DMS114 treated with DMSO at 0.1 percent for 48 hours (cell line): ENCODE results near the gene XAF1.
"Not testable (repeated sequence)": the region's sequence is repeated elsewhere in the genome, so short reads cannot be mapped to it uniquely, and the experiment has no call there.

ENCODE experiments used
- DNase-seq: peaks from one replicate; lab custom pipeline; 2025; ENCODE audit not compliant: unreplicated experiment; lab: John Stamatoyannopoulos, UW

The XAF1 gene

DNA sequence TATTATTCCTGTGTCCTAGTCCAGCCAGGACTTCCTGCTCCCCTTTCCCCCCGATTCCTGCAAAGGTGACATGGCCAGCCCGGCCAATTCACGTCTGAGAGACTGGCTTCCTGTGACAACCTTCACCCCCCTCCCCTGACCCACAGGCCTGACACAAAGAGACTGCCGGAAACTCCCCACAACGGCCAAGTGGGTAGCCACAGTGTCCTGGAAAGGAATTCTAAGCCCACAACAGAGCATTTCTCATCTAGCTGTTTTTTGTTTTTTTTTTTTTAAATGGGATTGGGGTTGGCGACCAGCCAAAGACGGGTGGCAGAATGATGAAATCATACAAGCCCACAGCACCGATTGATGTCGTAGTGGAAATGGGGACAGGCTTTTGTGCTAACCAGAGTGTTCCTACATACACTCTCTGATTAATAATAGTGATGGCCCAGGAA is 2.8 kb upstream of the XAF1 start:
- no peak for DNase-seq

DNA sequence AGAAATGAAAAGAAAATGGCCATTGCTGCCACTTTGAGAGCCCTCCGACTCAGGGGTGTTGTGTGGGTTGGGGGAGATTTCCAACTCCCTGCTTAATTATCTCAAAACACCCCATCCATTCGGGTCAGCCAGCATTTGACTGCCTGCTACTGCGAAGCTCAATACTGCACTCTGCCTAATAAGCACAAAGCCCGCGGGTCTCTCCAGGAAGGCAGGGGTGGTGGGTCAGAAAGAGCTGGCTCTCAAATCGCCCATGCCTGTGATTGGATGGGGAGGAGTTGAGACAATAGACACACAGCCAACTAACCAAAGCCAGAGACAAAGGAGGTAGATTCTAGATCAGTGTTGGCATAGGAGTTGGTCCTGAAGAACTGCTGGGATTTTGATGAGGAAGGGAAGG is 2.3 kb upstream of the XAF1 start:
- no peak for DNase-seq

DNA sequence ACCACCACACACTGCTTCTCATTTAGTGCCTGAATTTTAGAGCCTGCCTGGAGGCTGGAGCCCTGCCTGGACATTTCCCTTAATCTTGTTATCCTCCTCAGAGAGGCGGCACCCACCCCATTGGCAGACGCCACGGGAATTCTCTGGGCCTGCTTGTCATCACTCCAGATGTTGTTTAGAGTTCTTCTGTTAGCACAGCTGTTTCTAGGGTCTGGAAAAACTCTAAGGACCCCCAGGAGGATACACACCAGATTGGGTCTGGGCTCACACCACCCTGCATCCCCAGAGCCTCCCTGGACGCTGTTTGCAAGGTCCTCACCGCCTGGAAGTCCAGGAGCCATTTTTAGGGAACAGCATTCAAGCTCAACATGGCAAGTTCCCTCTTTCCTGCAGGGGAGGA is 565 bp upstream of the XAF1 start:
- DNase-seq = no peak

DNA sequence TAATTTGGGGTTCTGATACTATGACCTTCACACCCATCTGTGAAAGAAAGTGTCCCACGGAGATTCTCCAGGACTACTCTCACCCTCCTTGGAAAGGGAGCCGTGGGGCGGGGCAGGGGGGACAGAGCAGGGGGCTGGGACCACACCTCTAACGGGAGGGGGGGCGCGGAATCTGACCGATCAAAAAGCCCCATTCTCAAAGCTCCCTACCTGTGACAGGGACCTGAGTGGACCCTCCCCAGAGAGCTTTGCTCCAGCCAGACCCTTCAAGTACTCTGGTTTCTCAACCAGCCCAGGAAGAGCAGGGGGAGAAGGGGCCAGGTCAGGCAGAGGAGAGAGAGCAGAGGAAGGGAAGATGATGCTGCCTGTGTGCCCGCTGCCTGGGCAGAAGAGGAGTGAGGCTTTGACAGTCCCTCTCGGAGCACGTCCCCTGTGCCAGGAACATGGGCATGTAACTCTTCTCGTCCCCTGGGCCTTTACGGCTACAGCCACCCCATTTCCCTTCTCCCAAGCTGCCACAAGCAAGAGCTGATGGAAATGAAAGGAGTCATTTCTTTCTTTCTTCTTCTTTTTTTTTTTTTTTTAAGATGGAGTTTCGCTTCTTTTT is 682 bp downstream of the XAF1 start:
- DNase-seq = no peak

DNA sequence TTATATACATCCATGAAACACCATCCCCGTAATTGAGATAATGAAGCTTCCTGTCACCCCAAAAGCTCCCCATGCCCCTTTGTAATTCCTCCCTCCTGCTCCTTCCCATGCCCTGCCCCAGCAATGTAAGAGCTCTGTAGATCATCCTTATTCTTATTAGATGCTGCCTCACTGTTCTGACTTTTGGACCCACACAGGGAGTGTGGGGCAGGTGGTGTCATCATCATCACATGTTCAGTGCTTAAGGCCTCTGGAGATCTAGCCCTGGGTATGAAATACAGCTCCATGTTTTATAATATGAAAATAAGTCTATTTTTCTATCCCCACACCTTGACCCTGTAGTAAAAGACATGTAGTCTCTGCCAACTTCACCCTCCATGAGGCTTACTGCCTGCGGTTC is 1.9 kb downstream of the XAF1 start:
- DNase-seq = no peak

DNA sequence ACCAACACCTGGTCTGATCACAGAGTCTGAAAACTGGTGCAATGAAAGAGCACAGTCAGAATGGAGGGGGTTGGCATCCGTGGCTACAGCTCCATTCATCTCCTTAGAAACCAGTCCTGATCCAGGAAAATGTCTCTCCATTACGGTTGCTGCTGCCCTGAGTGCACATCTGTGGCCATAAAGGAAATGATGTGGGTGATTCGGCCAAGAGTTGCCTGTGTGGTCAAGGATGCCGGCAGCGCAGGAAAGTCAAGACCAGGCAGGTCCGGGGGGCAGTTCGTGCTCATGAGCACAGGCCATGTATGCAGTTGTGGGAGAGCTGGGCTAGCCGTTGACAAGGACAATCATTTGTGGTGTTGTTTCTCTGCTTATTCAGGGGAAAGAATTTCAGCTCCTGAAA is 5.9 kb downstream of the XAF1 start:
- no peak for DNase-seq

DNA sequence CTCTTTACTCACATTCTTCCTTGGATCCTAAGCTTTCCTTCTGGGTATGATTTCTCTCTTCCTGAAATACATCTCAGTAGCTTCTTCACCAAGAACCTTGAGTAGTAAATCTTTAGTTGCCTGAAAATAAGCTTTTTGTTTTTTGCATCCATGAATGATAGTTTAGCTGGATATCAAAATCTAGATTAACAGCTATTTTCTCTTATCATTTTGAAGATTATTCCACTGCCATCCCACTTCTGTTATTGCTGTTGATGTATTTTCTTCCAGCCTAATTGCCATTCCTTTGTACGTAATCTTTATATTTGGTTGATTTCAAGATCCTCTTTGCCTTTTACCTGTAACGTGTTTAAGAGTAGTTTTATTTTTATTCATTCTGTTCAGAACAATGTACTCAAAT is 12.6 kb downstream of the XAF1 start:
- no peak for DNase-seq

DNA sequence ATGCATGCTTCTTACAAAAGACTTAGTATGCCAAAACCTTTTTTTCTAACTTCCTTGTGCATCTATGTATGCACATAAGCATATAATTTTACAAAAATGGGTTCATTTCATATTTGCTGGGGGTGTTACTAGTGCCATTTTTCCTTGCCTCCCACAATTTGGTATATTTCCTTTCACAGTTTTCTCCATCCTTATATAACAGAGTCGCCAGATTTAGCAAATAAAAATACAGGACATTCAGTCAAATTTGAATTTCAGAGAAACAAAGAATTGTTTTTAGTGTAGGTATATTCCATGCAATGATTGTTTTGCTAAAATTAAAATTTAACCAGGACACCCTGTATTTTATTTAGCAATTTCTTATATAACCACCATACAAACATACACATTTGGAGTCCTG is 16.2 kb downstream of the XAF1 start:
- no peak for DNase-seq

DNA sequence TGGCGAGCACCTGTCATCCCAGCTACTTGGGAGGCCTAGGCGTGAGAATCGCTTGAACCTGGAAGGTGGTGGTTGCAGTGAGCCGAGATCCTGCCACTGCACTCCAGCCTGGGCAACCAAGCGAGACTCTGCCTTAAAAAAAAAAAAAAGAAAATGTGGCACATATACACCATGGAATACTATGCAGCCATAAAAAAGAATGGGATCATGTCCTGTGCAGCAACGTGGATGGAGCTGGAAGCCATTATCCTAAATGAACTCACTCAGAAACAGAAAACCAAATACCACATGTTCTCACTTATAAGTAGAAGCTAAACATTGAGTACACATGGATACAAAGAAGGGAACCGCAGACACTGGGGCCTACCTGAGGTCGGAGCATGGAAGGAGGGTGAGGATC is 19.1 kb downstream of the XAF1 start:
- not testable (repeated sequence) for DNase-seq

DNA sequence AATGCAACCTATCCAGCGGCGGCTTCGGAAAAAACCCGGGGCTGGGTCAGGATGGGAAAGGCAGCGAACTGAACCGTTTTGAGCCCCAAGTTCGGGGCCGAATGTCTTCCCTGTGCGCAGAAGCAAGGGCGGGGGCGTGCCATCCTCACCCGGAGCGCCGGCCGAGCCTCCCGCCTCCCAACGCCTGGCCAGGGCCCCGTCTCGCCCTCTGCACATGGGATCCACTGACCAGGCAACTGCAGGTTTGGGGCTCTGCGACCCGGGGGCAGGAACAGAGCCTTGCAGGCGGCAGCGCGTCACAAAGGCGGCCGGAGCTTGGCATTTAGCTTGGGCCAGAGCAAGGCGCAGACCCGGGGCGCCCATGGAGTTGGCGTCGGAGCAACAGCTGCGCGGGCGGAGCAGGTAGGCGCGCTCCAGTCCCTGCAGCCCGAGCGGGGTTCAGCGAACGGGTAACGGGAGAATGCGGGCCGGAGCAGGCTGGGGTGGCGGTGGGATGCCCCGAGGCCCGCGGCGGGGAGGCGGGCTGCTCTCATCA is 20.1 kb downstream of the XAF1 start, which contains the start of gene FBXO39:
FBXO39 (plus strand) TSS at position 345 of the 535 bp plus-strand sequence. CDS start 3,654 bp downstream, outside the sequence.
- no peak for DNase-seq

DNA sequence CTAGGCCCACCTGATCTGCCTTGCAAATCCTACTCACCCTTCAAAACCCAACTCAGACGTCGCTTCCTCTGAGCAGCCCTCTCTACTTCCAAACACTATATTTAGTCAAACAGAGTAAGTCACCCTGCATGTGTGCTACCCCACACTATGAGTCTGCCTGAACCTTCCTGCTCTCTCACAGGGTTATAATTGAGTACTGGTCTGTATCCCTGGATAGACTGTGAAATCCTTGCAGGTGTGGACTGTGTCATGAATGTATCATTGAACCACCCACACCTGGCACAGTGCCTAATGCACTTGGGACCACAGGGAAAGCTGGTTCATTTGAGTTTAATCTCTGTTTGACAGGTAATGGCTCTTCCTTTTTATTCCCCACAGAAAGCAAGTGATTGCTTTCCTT is 23.6 kb downstream of the XAF1 start:
- DNase-seq = no peak

DNA sequence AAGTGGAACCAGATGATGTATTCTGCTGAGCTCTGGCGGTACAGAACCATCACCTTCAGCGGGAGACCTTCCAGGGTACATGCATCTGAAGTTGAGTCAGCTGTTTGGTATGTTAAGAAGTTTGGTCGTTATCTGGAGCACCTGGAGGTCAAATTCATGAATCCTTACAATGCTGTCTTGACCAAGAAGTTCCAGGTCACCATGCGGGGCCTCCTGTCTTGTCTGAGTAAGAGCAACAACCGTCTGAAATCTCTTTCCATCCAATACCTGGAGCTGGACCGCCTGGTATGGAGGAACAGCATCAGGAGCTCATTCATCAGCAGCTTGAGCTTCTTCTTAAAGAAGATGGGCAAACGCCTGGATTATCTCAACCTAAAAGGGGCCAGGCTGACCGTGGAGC is 24.2 kb downstream of the XAF1 start:
- DNase-seq = no peak

DNA sequence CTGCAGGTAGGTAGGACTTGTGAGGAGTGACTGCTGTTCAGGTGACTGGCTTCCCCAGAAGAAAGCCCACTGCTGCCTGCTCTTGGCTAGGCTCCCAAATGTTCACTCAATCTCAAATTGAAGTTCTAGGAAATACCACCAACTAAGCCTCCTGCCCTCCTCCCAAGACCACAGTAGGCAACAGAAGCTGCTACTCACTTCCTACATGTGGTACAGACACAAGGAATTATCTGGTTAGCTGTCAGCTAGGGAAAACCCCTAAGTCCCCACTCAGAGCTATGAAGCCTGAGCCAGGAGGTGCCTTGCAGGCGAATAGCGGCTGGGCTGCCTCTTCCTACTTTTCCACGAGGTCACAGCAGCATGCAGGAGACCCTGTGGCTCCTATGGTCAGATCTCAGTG is 25.0 kb downstream of the XAF1 start:
- no peak for DNase-seq

DNA sequence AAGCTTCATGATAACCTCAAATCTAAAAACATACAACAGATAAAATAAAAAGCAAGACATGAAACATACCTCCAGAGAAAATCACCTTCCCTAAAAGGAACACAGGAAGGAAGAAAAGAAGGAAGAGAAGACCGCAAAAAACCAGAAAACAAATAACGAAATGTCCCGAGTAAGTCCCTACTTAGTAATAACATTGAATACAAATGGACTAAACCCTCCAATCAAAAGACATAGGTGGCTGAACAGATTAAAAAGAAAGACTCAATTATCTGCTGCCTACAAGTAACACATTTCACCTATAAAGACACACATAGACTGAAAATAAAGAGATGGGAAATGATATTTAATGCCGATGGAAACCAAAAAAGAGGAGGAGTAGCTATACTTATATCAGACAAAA is 26.4 kb downstream of the XAF1 start:
- DNase-seq = no peak

DNA sequence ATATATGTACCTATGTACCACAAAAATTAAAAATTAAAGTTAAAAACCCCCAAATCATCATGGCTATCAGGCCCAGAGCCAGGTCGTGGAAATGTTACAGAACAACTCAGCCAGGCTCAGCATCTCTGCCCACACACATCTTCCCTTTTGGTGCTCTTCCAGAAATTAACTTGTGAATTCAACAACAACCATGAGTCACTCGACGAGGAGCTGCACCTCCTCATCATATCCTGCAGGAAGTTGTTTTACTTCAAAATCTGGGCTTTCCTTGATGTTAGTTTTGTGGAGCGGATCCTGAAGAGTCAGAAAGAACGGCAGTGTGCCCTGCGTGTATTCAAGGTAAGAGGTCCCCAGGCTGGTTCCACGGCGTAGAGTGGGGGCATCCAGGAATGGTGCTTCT is 30.8 kb downstream of the XAF1 start:
- no peak for DNase-seq

DNA sequence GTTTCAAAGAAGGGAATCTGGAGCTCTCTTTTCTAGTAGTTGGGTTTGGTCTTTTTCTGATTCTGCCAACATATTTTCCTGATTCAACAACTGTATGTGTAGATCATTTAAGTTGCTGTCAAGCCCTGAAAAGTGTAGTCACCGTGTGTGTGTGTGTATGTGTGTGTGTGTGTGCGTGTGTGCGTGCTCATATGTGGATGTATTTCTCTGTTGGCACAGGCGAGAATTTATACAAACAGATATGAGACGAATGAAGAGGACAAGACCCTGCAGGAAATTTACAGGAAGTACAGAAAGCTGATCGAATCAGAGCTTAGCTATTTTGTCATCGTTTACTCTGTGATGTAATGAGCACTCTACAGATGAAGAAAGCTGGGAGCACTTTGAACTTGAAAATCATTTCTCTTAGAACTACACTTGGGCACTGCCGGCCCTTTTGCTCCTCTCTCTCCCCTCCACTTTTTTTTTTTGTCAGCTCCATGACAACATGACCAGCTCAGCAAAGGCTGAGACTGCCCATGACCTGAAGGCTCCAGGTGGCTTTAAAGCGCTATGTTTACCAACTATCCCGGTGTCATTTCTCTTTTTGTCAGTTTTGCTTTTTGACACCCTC is 31.3 kb downstream of the XAF1 start:
- no peak for DNase-seq

DNA sequence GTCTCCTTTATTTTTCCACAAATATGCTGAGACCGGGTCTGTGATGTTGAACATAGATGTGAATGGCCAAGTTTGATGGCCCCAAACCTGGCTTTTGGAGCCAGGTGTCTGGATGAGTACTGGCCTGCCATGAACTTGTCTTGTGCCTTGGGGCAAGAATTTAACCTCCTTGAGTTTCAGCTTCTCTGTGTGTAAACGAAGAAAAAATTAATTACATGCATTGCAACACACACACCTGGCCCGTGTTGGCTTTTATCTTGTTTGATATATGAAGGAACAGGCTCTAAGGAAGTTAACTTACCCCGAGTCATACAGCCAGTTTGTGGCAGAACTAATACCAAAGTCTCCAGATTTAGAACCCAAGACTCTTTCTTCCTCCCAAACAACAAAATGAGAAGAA is 33.3 kb downstream of the XAF1 start:
- DNase-seq = no peak

DNA sequence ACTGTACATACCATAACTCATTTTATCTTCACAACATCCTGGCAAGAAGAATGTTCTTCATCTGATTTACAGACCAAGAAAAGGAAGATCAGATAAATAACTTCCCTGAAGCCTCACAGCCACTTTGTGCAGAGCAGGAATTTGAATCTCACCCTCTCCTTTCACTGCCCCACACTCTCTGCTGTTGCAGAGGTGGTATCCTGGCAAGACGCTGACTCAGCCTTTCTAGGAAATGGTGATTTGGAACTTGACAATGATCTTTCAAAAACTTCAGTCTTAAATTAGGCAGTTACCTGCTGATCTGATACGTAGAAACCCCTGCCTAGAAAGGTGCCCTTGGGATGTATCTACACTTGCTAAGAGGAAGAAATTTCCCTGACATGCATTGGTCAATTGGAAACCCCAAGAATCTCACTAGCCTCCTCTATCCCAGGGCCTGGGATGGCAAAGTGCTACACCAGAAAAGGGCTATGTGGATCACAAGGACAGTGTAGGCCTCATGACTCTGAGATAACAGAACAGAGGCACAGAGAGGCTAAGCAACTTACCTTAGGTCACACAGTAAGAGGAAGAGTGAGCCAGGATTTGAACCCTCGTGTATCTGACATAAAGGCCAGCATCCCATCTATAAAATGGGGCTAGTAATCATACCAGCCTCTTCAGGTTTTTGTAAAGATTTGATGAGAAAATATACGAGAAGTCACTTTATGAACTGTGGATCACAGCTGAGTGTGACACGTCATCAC is 38.1 kb downstream of the XAF1 start:
- no peak for DNase-seq

DNA sequence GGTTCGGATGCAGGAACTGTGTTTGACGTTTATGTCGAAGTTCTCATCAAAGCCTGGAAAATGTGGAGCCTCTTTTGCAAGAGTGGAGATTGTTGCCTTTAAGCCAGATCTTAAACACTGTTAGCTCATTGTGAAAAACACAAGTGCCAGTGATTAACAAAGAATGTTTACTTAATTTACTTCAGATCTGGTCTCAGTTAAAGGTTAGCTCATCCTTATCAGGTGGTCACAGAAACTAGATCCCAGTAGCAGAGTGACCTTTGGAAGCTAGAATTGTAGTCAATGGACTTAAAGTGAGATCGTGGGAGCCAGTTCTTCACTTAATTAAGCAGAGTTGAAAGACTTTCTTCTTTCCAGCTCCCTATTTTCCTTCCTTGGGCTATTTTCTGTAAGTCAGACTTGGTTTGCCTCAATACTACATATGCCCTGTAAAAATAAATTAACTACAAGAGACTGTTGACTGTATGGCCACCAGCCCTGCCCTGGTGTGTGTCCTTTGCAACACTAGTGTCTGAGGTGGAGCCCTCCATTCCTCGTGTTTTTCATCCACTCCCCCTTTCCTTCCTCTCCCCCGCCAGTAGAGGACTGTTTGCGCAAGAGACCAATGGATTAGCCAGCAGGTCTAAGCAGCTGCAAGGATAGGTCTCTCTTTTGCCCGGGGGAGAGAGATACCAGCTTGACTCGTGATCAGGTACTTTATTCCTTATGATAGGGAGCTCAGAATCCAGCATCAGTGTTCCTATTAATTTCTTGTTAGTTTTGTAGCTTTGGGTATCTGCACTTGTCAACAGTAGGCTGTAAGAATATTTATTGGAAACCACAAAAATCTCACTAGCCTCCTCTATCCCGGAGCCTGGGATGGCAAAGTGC is 40.4 kb downstream of the XAF1 start:
- no peak for DNase-seq

DNA sequence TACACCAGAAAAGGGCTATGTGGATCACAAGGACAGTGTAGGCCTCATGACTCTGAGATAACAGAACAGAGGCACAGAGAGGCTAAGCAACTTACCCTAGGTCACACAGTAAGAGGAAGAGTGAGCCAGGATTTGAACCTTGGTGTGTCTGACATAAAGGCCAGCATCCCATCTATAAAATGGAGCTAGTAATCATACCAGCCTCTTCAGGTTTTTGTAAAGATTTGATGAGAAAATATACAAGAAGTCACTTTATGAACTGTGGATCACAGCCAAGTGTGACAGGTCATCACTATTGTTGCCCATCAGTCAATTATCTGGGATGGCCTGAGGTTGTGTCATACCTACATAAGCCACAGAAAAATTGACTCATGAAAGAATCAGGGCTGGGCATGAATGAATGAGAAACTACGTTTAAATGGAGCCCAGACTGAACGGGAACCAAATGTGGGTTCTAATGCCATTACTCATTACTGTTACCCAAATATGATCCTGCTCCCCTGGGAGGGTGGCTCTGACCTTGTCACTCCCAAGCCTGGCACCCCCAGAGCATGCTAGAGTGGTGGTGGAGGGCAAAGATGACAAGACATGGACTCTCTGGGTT is 41.1 kb downstream of the XAF1 start:
- no peak for DNase-seq
